Small intestine (tissue), 7 donors: Measurements from ENCODE around the gene FGF12. TPM values are rescaled to one million over a fixed set of nuclear protein-coding genes. Genes with fewer than 3 reads are reported as not detected.
"Not testable (repeated sequence)": the region's sequence is repeated elsewhere in the genome, so short reads cannot be mapped to it uniquely, and the experiment has no call there.

Experiments
- DNase-seq, 2 donors: peaks; one replicate each; pipeline versions ENCODE4 v3.0.0 to v3.0.0-alpha.2; 2013
- FAIRE-seq: peaks from 2 replicates; lab custom pipeline; 2012; peaks lifted over from hg19 to GRCh38; lab: Jason Lieb, UNC
- H3K27ac ChIP-seq, 3 donors: one replicate each; pipeline ENCODE4 v1.5.1; 2013; ENCODE audit warnings: low read length in 2 of 3, mild to moderate bottlenecking in 2 of 3, control low read depth in 1 of 3, inconsistent platforms in 1 of 3, low read depth in 1 of 3, moderate library complexity in 1 of 3
- H3K27me3 ChIP-seq, 3 donors: one replicate each; pipeline ENCODE4 v1.6.1; 2013; ENCODE audit warnings: low read length in 3 of 3, inconsistent platforms in 1 of 3; ENCODE audit not compliant: control insufficient read depth in 3 of 3, insufficient read depth in 3 of 3
- H3K36me3 ChIP-seq, 3 donors: one replicate each; pipeline ENCODE4 v1.6.1; 2013; ENCODE audit warnings: low read length in 3 of 3, inconsistent platforms in 1 of 3, low read depth in 1 of 3, mild to moderate bottlenecking in 1 of 3, moderate library complexity in 1 of 3; ENCODE audit not compliant: control insufficient read depth in 3 of 3, insufficient read depth in 2 of 3
- H3K4me1 ChIP-seq, 3 donors: one replicate each; pipeline ENCODE4 v1.6.1; 2013; ENCODE audit warnings: low read length in 2 of 3, inconsistent platforms in 1 of 3, low read depth in 1 of 3, mild to moderate bottlenecking in 1 of 3, moderate library complexity in 1 of 3; ENCODE audit not compliant: control insufficient read depth in 3 of 3, insufficient read depth in 2 of 3
- H3K4me3 ChIP-seq, 3 donors: one replicate each; pipeline ENCODE4 v1.5.1; 2013; ENCODE audit warnings: low read length in 3 of 3, control low read depth in 1 of 3, inconsistent platforms in 1 of 3, low read depth in 1 of 3, mild to moderate bottlenecking in 1 of 3, moderate library complexity in 1 of 3
- H3K9me3 ChIP-seq, 2 donors: one replicate each; pipeline ENCODE4 v1.6.1; 2013; ENCODE audit warnings: low read depth in 1 of 2, low read length in 1 of 2; ENCODE audit not compliant: control insufficient read depth in 2 of 2, insufficient read depth in 1 of 2
- WGBS, 3 donors: extraction: QIAGEN DNeasy Blood & Tissue Kit; methylation state at CpG; one replicate each; pipeline ENCODE4 v1.1.7; 2013; 5-methylcytosine and 5-hydroxymethylcytosine counted together
- polyA plus RNA-seq, 4 donors: library from polyadenylated mRNA; stranded (reverse) in 3 of 4; unstranded in 1 of 4; fragments of 200-250 nt in 3 of 4; fragments of 120-200 nt in 1 of 4; gene quantifications; one replicate each; pipeline versions ENCODE4 v1.2.1 to v1.2.3, GENCODE V29; 2013
- donor health status: healthy with polysubstance abuse.
- donor health status: control.
- donor health status: control.
- donor health status: Bipolar disorder and iron deficiency.
- donor health status: healthy.

The FGF12 gene
- polyA plus RNA-seq, 4 donors: 0.39 to 1.1 (median 0.43) TPM; not detected in 1

DNA sequence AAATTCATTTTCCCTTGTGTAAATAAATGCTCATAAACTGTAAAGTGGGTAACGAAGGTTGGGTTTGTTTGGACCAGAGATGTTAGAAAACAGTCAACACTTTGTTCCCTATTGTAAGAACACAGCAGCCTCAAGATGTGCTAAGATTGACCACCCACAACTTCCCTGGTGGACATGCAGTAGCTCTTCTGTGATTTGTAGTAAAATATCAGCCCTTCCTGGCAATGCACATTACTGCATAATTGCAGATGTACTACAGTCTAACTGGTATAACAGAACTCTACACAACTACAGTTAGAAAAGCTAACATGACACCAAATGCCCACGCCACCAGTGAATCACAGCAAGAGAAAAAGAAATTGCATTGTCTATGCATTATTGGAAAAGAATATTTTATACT, 129.4 kb downstream of the FGF12 start:
- Histone ChIP-seq H3K36me3 (no peaks in the 10 kb centered on the region), H3K27ac (no peak overlapping the region), H3K4me3 (no peak overlapping the region), H3K4me1 (no peaks in the 10 kb centered on the region), H3K27me3 (no peaks in the 10 kb centered on the region), H3K9me3 (no peaks in the 10 kb centered on the region)
- DNase-seq: no peak
- FAIRE-seq: no peak
- 49 to 59% (median 52%) methylated on average over 2 of the region's 2 CpGs for WGBS, 3 donors

DNA sequence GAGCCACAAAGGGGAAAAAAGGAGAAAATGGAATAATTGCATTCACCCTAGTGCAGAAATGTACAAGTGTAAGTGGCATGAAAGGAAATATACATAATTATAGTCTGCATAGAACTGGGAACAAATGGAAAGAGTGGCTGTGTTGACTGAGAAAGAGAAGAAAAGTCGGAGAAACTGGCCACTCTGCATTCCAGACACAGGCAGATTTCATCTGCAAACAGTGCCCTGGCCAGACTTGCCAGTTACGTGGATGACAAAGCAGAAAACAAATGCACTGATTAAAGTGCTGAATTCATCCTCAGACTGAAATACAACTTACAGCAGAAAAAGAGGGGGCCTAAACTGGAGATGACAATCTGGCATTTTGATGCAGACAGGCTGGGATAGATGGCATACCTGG, 129.8 kb downstream of the FGF12 start:
- H3K27me3 ChIP-seq: no peaks in the 10 kb centered on the region
- H3K36me3 ChIP-seq: no peaks in the 10 kb centered on the region
- no peak overlapping the region for H3K4me3 ChIP-seq
- WGBS, 3 donors: 19 to 35% (median 32%) methylated on average over 2 of the region's 2 CpGs
- no peak for DNase-seq
- no peaks in the 10 kb centered on the region for H3K9me3 ChIP-seq
- H3K27ac ChIP-seq: no peak overlapping the region
- FAIRE-seq: no peak
- no peaks in the 10 kb centered on the region for H3K4me1 ChIP-seq

DNA sequence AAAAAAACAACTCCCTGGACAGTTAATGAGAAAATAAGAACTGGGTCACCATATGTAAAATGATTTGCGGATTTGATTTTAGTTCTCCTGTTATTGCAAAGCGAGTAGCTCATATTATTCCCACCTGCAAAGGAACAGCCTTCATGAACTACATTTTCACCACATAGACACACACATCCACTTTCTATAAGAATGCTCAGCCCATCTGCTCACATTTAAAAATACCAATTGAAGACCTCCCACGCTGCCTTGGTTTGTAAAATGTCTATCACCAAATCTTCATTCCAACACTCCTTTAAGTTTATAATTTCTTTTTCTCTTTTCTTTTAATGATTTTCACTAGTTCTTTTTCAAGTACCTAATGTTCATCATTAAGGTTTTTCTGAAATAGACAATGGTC, 148.6 kb downstream of the FGF12 start:
- H3K4me3 ChIP-seq: no peak overlapping the region
- no peak for DNase-seq
- H3K9me3 ChIP-seq: no peaks in the 10 kb centered on the region
- no peak for FAIRE-seq
- no peaks in the 10 kb centered on the region for H3K36me3 ChIP-seq
- no peaks in the 10 kb centered on the region for H3K4me1 ChIP-seq
- no peak overlapping the region for H3K27ac ChIP-seq
- H3K27me3 ChIP-seq: no peaks in the 10 kb centered on the region
- 77 to 95% (median 92%) methylated on average over 3 of the region's 3 CpGs for WGBS, 3 donors

DNA sequence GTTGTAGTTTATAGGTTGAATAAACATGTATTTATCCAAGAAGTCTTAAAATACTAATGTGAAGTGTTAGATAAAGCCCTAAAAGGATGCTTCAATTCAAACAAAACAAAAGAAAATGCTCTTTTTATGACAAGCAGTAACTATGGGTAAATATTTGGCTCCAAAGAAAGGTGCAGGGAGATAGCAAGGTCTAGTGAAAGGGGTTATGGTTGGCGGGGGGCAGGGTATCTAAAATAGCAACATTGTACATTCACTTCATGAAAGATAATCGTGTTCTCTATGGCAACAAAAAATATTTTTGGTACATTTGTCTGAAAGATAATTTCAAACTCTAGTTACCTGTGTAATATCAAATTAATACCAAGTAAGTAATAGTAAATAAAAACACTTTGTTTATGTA, 149.5 kb downstream of the FGF12 start:
- DNase-seq (no peak), FAIRE-seq (no peak)
- H3K9me3 ChIP-seq: no peaks in the 10 kb centered on the region
- H3K27me3 ChIP-seq: no peaks in the 10 kb centered on the region
- H3K27ac ChIP-seq: no peak overlapping the region
- H3K4me3 ChIP-seq: no peak overlapping the region
- WGBS, 3 donors: 23 to 39% (median 29%) methylated on average over 2 of the region's 2 CpGs
- no peaks in the 10 kb centered on the region for H3K36me3 ChIP-seq
- H3K4me1 ChIP-seq: no peaks in the 10 kb centered on the region

DNA sequence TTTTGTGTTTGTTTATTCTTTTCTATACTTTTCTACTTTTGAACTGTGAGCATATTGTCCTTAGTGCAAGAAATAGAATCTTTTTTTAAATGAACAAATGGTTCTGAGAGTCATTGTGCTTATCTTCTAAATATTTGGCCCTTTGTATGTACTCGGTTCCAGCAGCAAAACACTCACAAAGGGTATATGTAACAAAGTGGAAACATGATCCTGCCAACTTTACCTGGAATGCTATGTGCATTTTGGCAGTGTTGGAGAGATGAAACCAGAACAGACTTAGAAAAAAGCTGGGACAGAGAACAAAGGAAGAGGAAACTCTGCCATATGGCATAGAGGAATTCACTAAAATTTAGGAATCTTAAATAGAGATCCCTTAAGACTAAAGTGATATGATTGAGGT, 150.1 kb downstream of the FGF12 start:
- H3K27ac ChIP-seq: no peak overlapping the region
- no peaks in the 10 kb centered on the region for H3K4me1 ChIP-seq
- DNase-seq: no peak
- H3K9me3 ChIP-seq: no peaks in the 10 kb centered on the region
- no peaks in the 10 kb centered on the region for H3K36me3 ChIP-seq
- H3K4me3 ChIP-seq: no peak overlapping the region
- H3K27me3 ChIP-seq: no peaks in the 10 kb centered on the region
- no peak for FAIRE-seq
- WGBS, 3 donors: 28 to 51% (median 40%) methylated on average over 1 of the region's 1 CpG

- H3K27ac ChIP-seq, H3K4me3 ChIP-seq, H3K36me3 ChIP-seq, DNase-seq, FAIRE-seq, H3K9me3 ChIP-seq, H3K27me3 ChIP-seq, H3K4me1 ChIP-seq: not testable (repeated sequence)
- 87 to 94% (median 91%) methylated on average over 5 of the region's 5 CpGs for WGBS, 3 donors
Measured at GRCh38 chr3:192576704-192577103, 150.6 kb downstream of the FGF12 start.

- Histone ChIP-seq H3K36me3 (no peaks in the 10 kb centered on the region), H3K4me3 (no peak overlapping the region), H3K27me3 (peaks cover 0 to 8% (median 0%) of the 10 kb centered on the region in 3 donors), H3K27ac (no peak overlapping the region), H3K9me3 (no peaks in the 10 kb centered on the region), H3K4me1 (no peaks in the 10 kb centered on the region)
- WGBS, 3 donors: 35 to 59% (median 39%) methylated on average over 3 of the region's 3 CpGs
- FAIRE-seq (no peak), DNase-seq (no peak)
Measured at GRCh38 chr3:192575879-192576506, 151.3 kb downstream of the FGF12 start.

GRCh38 chr3:192573240-192573639, 154.1 kb downstream of the FGF12 start:
- WGBS, 3 donors: 68 to 80% (median 75%) methylated on average over 2 of the region's 2 CpGs
- Histone ChIP-seq H3K27me3 (peaks cover 0 to 8% (median 0%) of the 10 kb centered on the region in 3 donors), H3K4me3 (no peak overlapping the region), H3K4me1 (no peaks in the 10 kb centered on the region), H3K27ac (no peak overlapping the region), H3K36me3 (no peaks in the 10 kb centered on the region), H3K9me3 (no peaks in the 10 kb centered on the region)
- no peak for FAIRE-seq
- DNase-seq: no peak
